22Rv1 (cell line): ENCODE results near the gene CCL22.

Experiments used
- CTCF ChIP-seq: fragments of 450-650 bp; IDR thresholded peaks from 2 replicates; pipeline ENCODE4 v1.5.1; 2017; ENCODE audit warnings: mild to moderate bottlenecking
- ZFX ChIP-seq: fragments of 450-650 bp; IDR thresholded peaks from 2 replicates; pipeline ENCODE4 v1.6.1; 2017; ENCODE audit warnings: antibody characterized with exemption, borderline replicate concordance

- TF ChIP-seq CTCF (no peak), ZFX (no peak)
Measured at GRCh38 chr16:57313509-57313908, 45.1 kb upstream of the CCL22 start.
